OCI-LY1 (cell line): ENCODE measurements around the gene CSNK2A1.

Experiments
- H2AFZ ChIP-seq: fragments of 200-600 bp; sonication (generic), shearing (Covaris generic); 2 replicates; pipeline ENCODE4 v1.6.0; 2014; ENCODE audit warnings: antibody characterized with exemption, mild to moderate bottlenecking, low read length
- H3F3A ChIP-seq: fragments of 200-600 bp; sonication (generic), shearing (Covaris generic); 2 replicates; pipeline ENCODE4 v1.6.0; 2014; ENCODE audit warnings: mild to moderate bottlenecking, antibody characterized with exemption, low read length, moderate library complexity; ENCODE audit not compliant: insufficient read depth
- H3K27ac ChIP-seq: fragments of 200-600 bp; sonication (generic); 2 replicates; pipeline ENCODE4 v1.5.1; 2014; ENCODE audit warnings: low read length, mixed run types, mild to moderate bottlenecking, low read depth; ENCODE audit not compliant: poor library complexity, severe bottlenecking
- H3K27me3 ChIP-seq: fragments of 200-600 bp; sonication (generic); 2 replicates; pipeline ENCODE4 v1.6.0; 2014; ENCODE audit warnings: antibody characterized with exemption, mild to moderate bottlenecking, low read length, moderate library complexity; ENCODE audit not compliant: insufficient read depth
- H3K36me3 ChIP-seq: fragments of 200-600 bp; sonication (generic); 2 replicates; pipeline ENCODE4 v1.6.1; 2014; ENCODE audit warnings: mild to moderate bottlenecking, antibody characterized with exemption, low read length, moderate library complexity, mixed read lengths; ENCODE audit not compliant: insufficient read depth
- H3K4me1 ChIP-seq: fragments of 200-600 bp; sonication (generic); 2 replicates; pipeline ENCODE4 v1.5.1; 2014; ENCODE audit warnings: mild to moderate bottlenecking, low read length, moderate library complexity; ENCODE audit not compliant: insufficient read depth, severe bottlenecking
- H3K4me2 ChIP-seq: fragments of 200-600 bp; sonication (generic), shearing (Covaris generic); 2 replicates; pipeline ENCODE4 v1.6.1; 2014; ENCODE audit warnings: low read length
- H3K4me3 ChIP-seq: fragments of 200-600 bp; sonication (generic); 2 replicates; pipeline ENCODE4 v1.5.1; 2014; ENCODE audit warnings: low read length, low read depth, mild to moderate bottlenecking, mixed read lengths; ENCODE audit not compliant: poor library complexity, severe bottlenecking
- H3K79me2 ChIP-seq: fragments of 200-600 bp; shearing (Covaris generic); 2 replicates; pipeline ENCODE4 v1.6.1; 2016; ENCODE audit warnings: mixed run types, low read length, mixed read lengths; ENCODE audit not compliant: insufficient read depth
- H3K9ac ChIP-seq: fragments of 200-600 bp; sonication (generic), shearing (Covaris generic); 2 replicates; pipeline ENCODE4 v1.6.1; 2014; ENCODE audit warnings: mild to moderate bottlenecking, low read length, mixed read lengths
- H3K9me2 ChIP-seq: fragments of 200-600 bp; sonication (generic), shearing (Covaris generic); 2 replicates; pipeline ENCODE4 v1.6.1; 2014; ENCODE audit warnings: low read depth, mild to moderate bottlenecking, low read length, mixed read lengths
- H3K9me3 ChIP-seq: fragments of 200-600 bp; shearing (Covaris generic); 2 replicates; pipeline ENCODE4 v1.6.1; 2014; ENCODE audit warnings: low read length, mixed read lengths
- H4K20me1 ChIP-seq: fragments of 200-600 bp; sonication (generic), shearing (Covaris generic); 2 replicates; pipeline ENCODE4 v1.6.0; 2016; ENCODE audit warnings: mild to moderate bottlenecking, low read length; ENCODE audit not compliant: insufficient read depth
- CTCF ChIP-seq: fragments of 200-600 bp; sonication (generic), shearing (Covaris generic); IDR thresholded peaks from 2 replicates; pipeline ENCODE4 v1.5.1; 2017; ENCODE audit warnings: mild to moderate bottlenecking, antibody characterized with exemption, low read length, moderate library complexity, mixed read lengths
- EZH2 ChIP-seq: fragments of 200-600 bp; sonication (generic), shearing (Covaris generic); IDR thresholded peaks from 2 replicates; pipeline ENCODE4 v1.8.0; 2017; ENCODE audit warnings: borderline replicate concordance, mixed run types, mild to moderate bottlenecking, antibody characterized with exemption, low read length, moderate library complexity, mixed read lengths

Gene CSNK2A1

GRCh38 chr20:472137-472846 is 71.3 kb downstream of the CSNK2A1 start:
- no peak overlapping the region for H2AFZ ChIP-seq
- no peak overlapping the region for H3K9ac ChIP-seq
- TF ChIP-seq EZH2 (no peak), CTCF (no peak)
- H4K20me1 ChIP-seq: no peaks in the 10 kb centered on the region
- H3K4me3 ChIP-seq: no peak overlapping the region
- H3K4me2 ChIP-seq: no peak overlapping the region
- H3K79me2 ChIP-seq: no peaks in the 10 kb centered on the region
- peaks cover 9% of the 10 kb centered on the region for H3K36me3 ChIP-seq
- H3K27ac ChIP-seq: no peak overlapping the region
- H3K27me3 ChIP-seq: no peaks in the 10 kb centered on the region; the same call in 1 of the 2 replicates
- H3K9me3 ChIP-seq: peaks cover 18% of the 10 kb centered on the region
- H3F3A ChIP-seq: no peaks in the 10 kb centered on the region
- H3K9me2 ChIP-seq: no peaks in the 10 kb centered on the region
- H3K4me1 ChIP-seq: no peaks in the 10 kb centered on the region

DNA sequence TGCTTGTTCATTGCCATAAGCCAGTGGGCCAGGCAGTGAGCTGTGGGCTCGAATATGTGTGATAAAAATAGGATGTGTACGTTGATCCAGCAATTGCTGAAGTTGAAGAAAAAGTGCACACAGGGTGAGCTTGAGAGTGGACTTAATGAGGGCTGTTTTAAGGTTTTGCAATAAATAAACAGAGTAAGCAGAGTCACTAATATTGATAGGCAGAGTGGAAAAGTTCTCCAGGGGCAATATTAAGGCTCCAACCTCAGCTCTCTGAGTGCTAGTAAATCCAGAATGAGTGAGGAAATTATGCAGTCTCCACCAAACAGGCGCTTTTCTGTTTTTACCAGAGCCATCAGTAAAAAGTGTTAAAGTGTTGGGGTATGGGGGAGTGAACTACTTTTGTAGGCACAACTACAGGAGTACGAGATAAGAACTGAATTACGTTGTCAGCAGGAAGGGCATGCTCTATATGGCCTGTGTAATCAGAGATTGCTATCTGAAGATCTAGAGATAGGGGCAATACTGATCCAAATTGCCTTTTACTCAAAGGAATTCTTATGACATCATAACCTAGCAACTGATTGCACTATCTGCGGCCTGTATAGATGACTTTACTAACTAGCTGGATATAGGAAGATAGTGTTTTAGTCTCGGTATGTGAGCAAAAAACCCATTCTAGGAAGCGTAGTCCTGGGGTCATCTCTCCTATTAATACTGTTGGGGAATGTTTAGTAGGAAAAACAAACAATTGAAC is 73.7 kb downstream of the CSNK2A1 start:
- Histone ChIP-seq H3K36me3 (peaks cover 7% of the 10 kb centered on the region; the same call in 1 of the 2 replicates), H4K20me1 (no peaks in the 10 kb centered on the region), H3F3A (no peaks in the 10 kb centered on the region), H2AFZ (no peak overlapping the region), H3K9me3 (peaks cover 20% of the 10 kb centered on the region), H3K4me2 (no peak overlapping the region), H3K9ac (no peak overlapping the region), H3K9me2 (no peaks in the 10 kb centered on the region), H3K27ac (no peak overlapping the region), H3K27me3 (no peaks in the 10 kb centered on the region; the same call in 1 of the 2 replicates), H3K4me3 (no peak overlapping the region), H3K79me2 (no peaks in the 10 kb centered on the region), H3K4me1 (no peaks in the 10 kb centered on the region)
- TF ChIP-seq EZH2: no peak
- no peak for TF ChIP-seq CTCF

DNA sequence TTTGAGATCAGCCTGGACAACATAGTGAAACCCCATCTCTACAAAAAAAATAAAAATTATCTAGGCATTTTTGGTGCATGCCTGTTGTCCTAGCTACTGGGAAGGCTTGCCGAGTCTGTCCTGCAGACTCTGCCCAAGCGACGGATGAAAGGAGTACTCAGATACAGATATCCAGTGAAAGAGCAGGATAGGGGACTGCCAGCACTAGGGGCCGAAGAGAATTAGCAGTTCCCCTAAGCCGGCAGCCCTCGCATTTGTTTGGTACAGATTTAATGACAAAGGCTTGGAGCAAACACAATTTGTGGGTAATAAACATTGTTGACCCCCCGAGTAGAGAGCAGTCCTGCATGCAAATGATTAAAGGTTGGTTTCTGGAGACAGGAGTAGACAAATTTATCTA is 75.8 kb downstream of the CSNK2A1 start:
- H3K4me3 ChIP-seq: no peak overlapping the region

More for the DNA sequence above, 75.8 kb downstream of the CSNK2A1 start:
- peaks cover 5% of the 10 kb centered on the region for H3K4me1 ChIP-seq
- H3K9me2 ChIP-seq: no peaks in the 10 kb centered on the region
- no peaks in the 10 kb centered on the region for H3K79me2 ChIP-seq
- H3K27ac ChIP-seq: no peak overlapping the region
- H4K20me1 ChIP-seq: no peaks in the 10 kb centered on the region
- peaks cover 15% of the 10 kb centered on the region for H3K9me3 ChIP-seq
- H3K27me3 ChIP-seq: no peaks in the 10 kb centered on the region; the same call in 1 of the 2 replicates
- H3F3A ChIP-seq: no peaks in the 10 kb centered on the region
- TF ChIP-seq CTCF: no peak
- no peak for TF ChIP-seq EZH2
- no peaks in the 10 kb centered on the region; the same call in 1 of the 2 replicates for H3K36me3 ChIP-seq
- no peak overlapping the region for H2AFZ ChIP-seq
- H3K9ac ChIP-seq: no peak overlapping the region
- H3K4me2 ChIP-seq: no peak overlapping the region
